NB4 (cell line): ENCODE results near the gene MS4A6A.

Source experiments
- POLR2A ChIP-seq: IDR thresholded peaks from 2 replicates; pipeline ENCODE4 v1.6.1; 2011; ENCODE audit warnings: mild to moderate bottlenecking; ENCODE audit not compliant: insufficient read length; ENCODE audit errors: extremely low read depth
- TF ChIP-seq, protein P1 (sequence below): IDR thresholded peaks from 2 replicates; pipeline ENCODE4 v1.6.1; 2011; ENCODE audit warnings: low read depth, low read length
- TF ChIP-seq, protein P2 (sequence below): IDR thresholded peaks from one replicate; pipeline ENCODE4 v1.5.1; 2012; ENCODE audit warnings: low read depth, low read length

DNA sequence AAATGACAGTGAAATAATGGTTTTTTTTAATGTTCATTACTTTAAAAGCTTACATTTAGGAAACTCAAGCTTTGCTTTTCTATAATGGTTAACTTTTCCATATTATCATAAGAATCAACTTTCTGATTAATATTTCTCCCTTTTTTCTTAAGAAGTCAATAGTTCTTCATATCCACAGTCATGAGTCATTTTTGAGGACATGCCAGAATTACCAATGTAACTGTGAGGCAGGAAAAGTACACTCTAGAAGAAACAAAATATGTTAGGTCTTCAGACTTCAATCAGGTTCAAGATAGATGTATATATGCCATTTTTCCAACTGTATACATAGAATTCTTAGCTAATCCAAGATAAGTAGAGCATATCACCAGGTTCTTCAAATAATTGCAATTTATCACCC lies 10.9 kb downstream of the MS4A6A start:
- TF ChIP-seq POLR2A: no peak
- TF ChIP-seq, protein P1, sequence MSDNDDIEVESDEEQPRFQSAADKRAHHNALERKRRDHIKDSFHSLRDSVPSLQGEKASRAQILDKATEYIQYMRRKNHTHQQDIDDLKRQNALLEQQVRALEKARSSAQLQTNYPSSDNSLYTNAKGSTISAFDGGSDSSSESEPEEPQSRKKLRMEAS: no peak
- TF ChIP-seq, protein P2, sequence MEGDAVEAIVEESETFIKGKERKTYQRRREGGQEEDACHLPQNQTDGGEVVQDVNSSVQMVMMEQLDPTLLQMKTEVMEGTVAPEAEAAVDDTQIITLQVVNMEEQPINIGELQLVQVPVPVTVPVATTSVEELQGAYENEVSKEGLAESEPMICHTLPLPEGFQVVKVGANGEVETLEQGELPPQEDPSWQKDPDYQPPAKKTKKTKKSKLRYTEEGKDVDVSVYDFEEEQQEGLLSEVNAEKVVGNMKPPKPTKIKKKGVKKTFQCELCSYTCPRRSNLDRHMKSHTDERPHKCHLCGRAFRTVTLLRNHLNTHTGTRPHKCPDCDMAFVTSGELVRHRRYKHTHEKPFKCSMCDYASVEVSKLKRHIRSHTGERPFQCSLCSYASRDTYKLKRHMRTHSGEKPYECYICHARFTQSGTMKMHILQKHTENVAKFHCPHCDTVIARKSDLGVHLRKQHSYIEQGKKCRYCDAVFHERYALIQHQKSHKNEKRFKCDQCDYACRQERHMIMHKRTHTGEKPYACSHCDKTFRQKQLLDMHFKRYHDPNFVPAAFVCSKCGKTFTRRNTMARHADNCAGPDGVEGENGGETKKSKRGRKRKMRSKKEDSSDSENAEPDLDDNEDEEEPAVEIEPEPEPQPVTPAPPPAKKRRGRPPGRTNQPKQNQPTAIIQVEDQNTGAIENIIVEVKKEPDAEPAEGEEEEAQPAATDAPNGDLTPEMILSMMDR: no peak
